GM18505 (cell line): ENCODE results near the gene NTPCR.
"Not testable (repeated sequence)": the region's sequence is repeated elsewhere in the genome, so short reads cannot be mapped to it uniquely, and the experiment has no call there.

ENCODE experiments used
- ATAC-seq: cut with Tn5 transposase; IDR thresholded peaks from one replicate; pipeline ENCODE4 v1.9.1; 2021; ENCODE audit not compliant: unreplicated experiment
- POLR2A ChIP-seq: IDR thresholded peaks from 4 replicates; pipeline ENCODE4 v1.6.1; 2011; ENCODE audit warnings: borderline replicate concordance; ENCODE audit not compliant: insufficient read depth, insufficient read length; ENCODE audit errors: extremely low read depth

The NTPCR gene

GRCh38 chr1:232990176-232991128, 40.0 kb downstream of the NTPCR start:
- no peak for TF ChIP-seq POLR2A
- no peak for ATAC-seq

GRCh38 chr1:232991238-232991637, 40.8 kb downstream of the NTPCR start:
- no peak for ATAC-seq
- no peak for TF ChIP-seq POLR2A

- ATAC-seq = no peak
- TF ChIP-seq POLR2A = no peak
These were observed 41.8 kb downstream of the NTPCR start for GRCh38 chr1:232992227-232992626.

- no peak for TF ChIP-seq POLR2A
These were observed 43.1 kb downstream of the NTPCR start for GRCh38 chr1:232993555-232993954.

GRCh38 chr1:232995189-232995588, 44.8 kb downstream of the NTPCR start:
- ATAC-seq = no peak
- no peak for TF ChIP-seq POLR2A

More at GRCh38 chr1:232993555-232993954, 43.1 kb downstream of the NTPCR start:
- ATAC-seq = no peak

GRCh38 chr1:232996143-232996542, 45.7 kb downstream of the NTPCR start:
- TF ChIP-seq POLR2A = no peak
- no peak for ATAC-seq

- no peak for TF ChIP-seq POLR2A
- ATAC-seq = no peak
These were observed 47.7 kb downstream of the NTPCR start for GRCh38 chr1:232998138-232998537.

- ATAC-seq = no peak
- no peak for TF ChIP-seq POLR2A
These were observed 48.2 kb downstream of the NTPCR start for GRCh38 chr1:232998646-232999045.

- ATAC-seq = no peak
- TF ChIP-seq POLR2A = no peak
These were observed 49.7 kb downstream of the NTPCR start for GRCh38 chr1:232999956-233000625.

- not testable (repeated sequence) for ATAC-seq
These were observed 53.2 kb downstream of the NTPCR start for GRCh38 chr1:233003638-233004037.

GRCh38 chr1:233004451-233004850, 54.0 kb downstream of the NTPCR start:
- no peak for TF ChIP-seq POLR2A

GRCh38 chr1:233005156-233005555, 54.7 kb downstream of the NTPCR start:
- ATAC-seq = no peak
- no peak for TF ChIP-seq POLR2A

More at GRCh38 chr1:233004451-233004850, 54.0 kb downstream of the NTPCR start:
- ATAC-seq = no peak

- no peak for ATAC-seq
- no peak for TF ChIP-seq POLR2A
These were observed 55.3 kb downstream of the NTPCR start for GRCh38 chr1:233005703-233006102.

GRCh38 chr1:233006108-233006507, 55.7 kb downstream of the NTPCR start:
- ATAC-seq = no peak
- TF ChIP-seq POLR2A = no peak
